HG03378 (cell line): ENCODE results near the gene MGAT3.
"Not testable (repeated sequence)": the region's sequence is repeated elsewhere in the genome, so short reads cannot be mapped to it uniquely, and the experiment has no call there.

Experiments used
- ATAC-seq: cut with Tn5 transposase; IDR thresholded peaks from one replicate; pipeline ENCODE4 v1.9.1; 2021; ENCODE audit warnings: mild to moderate bottlenecking, moderate library complexity; ENCODE audit not compliant: unreplicated experiment

The MGAT3 gene

GRCh38 chr22:39456522-39457197 is at the start of gene MGAT3:
MGAT3 (plus strand) TSS chr22:39457012; CDS start chr22:39487348, 30,336 bp downstream.
- no peak for ATAC-seq

- no peak for ATAC-seq
Measured at GRCh38 chr22:39408173-39408572, 48.6 kb upstream of the MGAT3 start.

- ATAC-seq: no peak
Measured at GRCh38 chr22:39408807-39409206, 48.0 kb upstream of the MGAT3 start.

- ATAC-seq: no peak
Measured at GRCh38 chr22:39409516-39410029, 47.2 kb upstream of the MGAT3 start.

GRCh38 chr22:39410264-39410663 is 46.5 kb upstream of the MGAT3 start:
- no peak for ATAC-seq

- not testable (repeated sequence) for ATAC-seq
Measured at GRCh38 chr22:39411828-39412365, 44.9 kb upstream of the MGAT3 start.

- not testable (repeated sequence) for ATAC-seq
Measured at GRCh38 chr22:39413204-39413603, 43.6 kb upstream of the MGAT3 start.

GRCh38 chr22:39414377-39414776 is 42.4 kb upstream of the MGAT3 start:
- no peak for ATAC-seq

- ATAC-seq: no peak
Measured at GRCh38 chr22:39414886-39415285, 41.9 kb upstream of the MGAT3 start.

- no peak for ATAC-seq
Measured at GRCh38 chr22:39415506-39415905, 41.3 kb upstream of the MGAT3 start.

GRCh38 chr22:39416319-39416718 is 40.5 kb upstream of the MGAT3 start:
- ATAC-seq: no peak

- ATAC-seq: no peak
Measured at GRCh38 chr22:39417641-39418040, 39.2 kb upstream of the MGAT3 start.

- no peak for ATAC-seq
Measured at GRCh38 chr22:39418696-39419095, 38.1 kb upstream of the MGAT3 start.

- ATAC-seq: no peak
Measured at GRCh38 chr22:39419096-39419495, 37.7 kb upstream of the MGAT3 start.

GRCh38 chr22:39419911-39420310 is 36.9 kb upstream of the MGAT3 start:
- ATAC-seq: no peak

GRCh38 chr22:39421691-39422090 is 35.1 kb upstream of the MGAT3 start:
- ATAC-seq: no peak

- ATAC-seq: no peak
Measured at GRCh38 chr22:39422101-39422500, 34.7 kb upstream of the MGAT3 start.

GRCh38 chr22:39422721-39423120 is 34.1 kb upstream of the MGAT3 start:
- ATAC-seq: no peak

- ATAC-seq: no peak
Measured at GRCh38 chr22:39423976-39424375, 32.8 kb upstream of the MGAT3 start.

- no peak for ATAC-seq
Measured at GRCh38 chr22:39426380-39427043, 30.3 kb upstream of the MGAT3 start.

- no peak for ATAC-seq
Measured at GRCh38 chr22:39427751-39428596, 28.8 kb upstream of the MGAT3 start.
